Retinal pigment epithelial cell (primary cell): Measurements from ENCODE around the gene CCDC28B.

Source experiments
- DNase-seq: peaks from one replicate; pipeline ENCODE4 v3.0.0-alpha.2; 2010; ENCODE audit warnings: low read depth
- H3K4me3 ChIP-seq: 2 replicates; pipeline ENCODE4 v1.5.1; 2011; ENCODE audit warnings: mild to moderate bottlenecking, low read length, control low read depth, moderate library complexity
- CTCF ChIP-seq: conservative IDR thresholded peaks from 2 replicates; pipeline ENCODE4 v1.5.1; 2011; ENCODE audit warnings: low read depth, low read length, control low read depth, inconsistent platforms

CCDC28B gene

GRCh38 chr1:32208891-32209328, 8.5 kb downstream of the CCDC28B start, which contains the start of gene DCDC2B:
DCDC2B (plus strand) TSS chr1:32209089; CDS start chr1:32209094, 5 bp downstream.
- no peak for TF ChIP-seq CTCF
- DNase-seq: peak; percentile 39
- H3K4me3 ChIP-seq: no peak within 1 kb of the TSS

GRCh38 chr1:32215629-32216480, 15.5 kb downstream of the CCDC28B start:
- peak; percentile 85 for TF ChIP-seq CTCF
- H3K4me3 ChIP-seq: no peak overlapping the region
- no peak for DNase-seq

GRCh38 chr1:32216566-32216965, 16.2 kb downstream of the CCDC28B start:
- H3K4me3 ChIP-seq: no peak overlapping the region
- no peak for DNase-seq
- TF ChIP-seq CTCF: no peak

GRCh38 chr1:32219022-32219421, 18.6 kb downstream of the CCDC28B start:
- DNase-seq: no peak
- no peak for TF ChIP-seq CTCF
- no peak overlapping the region for H3K4me3 ChIP-seq

GRCh38 chr1:32220746-32221580, 20.6 kb downstream of the CCDC28B start:
- DNase-seq: no peak
- H3K4me3 ChIP-seq: peak overlapping the region; percentile 98
- no peak for TF ChIP-seq CTCF

- H3K4me3 ChIP-seq: peak overlapping the region; percentile 98
- TF ChIP-seq CTCF: no peak
- DNase-seq: no peak
Measured at GRCh38 chr1:32221581-32221979, 21.2 kb downstream of the CCDC28B start.
